H9 (cell line): Measurements from ENCODE around the gene IFNL2. TPM values are rescaled to one million over a fixed set of nuclear protein-coding genes. Genes with fewer than 3 reads are reported as not detected.

Source experiments
- DNase-seq: peaks from one replicate; pipeline ENCODE4 v3.0.0-alpha.2; 2017
- H2AFZ ChIP-seq: one replicate; pipeline ENCODE4 v1.6.1; 2013; ENCODE audit warnings: mild to moderate bottlenecking, low read length, control low read depth, moderate library complexity
- H2AK5ac ChIP-seq: 2 replicates; pipeline ENCODE4 v1.6.1; 2013; ENCODE audit warnings: low read length, control low read depth, mixed read lengths; ENCODE audit not compliant: insufficient read length
- H2BK120ac ChIP-seq: one replicate; pipeline ENCODE4 v1.6.1; 2013; ENCODE audit warnings: low read depth, mild to moderate bottlenecking, low read length, control low read depth, inconsistent platforms; ENCODE audit not compliant: poor library complexity, severe bottlenecking
- H2BK12ac ChIP-seq: 2 replicates; pipeline ENCODE4 v1.6.1; 2013; ENCODE audit warnings: low read length, control low read depth, mixed read lengths, low read depth; ENCODE audit not compliant: insufficient read length
- H2BK15ac ChIP-seq: 2 replicates; pipeline ENCODE4 v1.6.1; 2013; ENCODE audit warnings: low read depth, low read length, control low read depth
- H2BK20ac ChIP-seq: one replicate; pipeline ENCODE4 v1.6.1; 2013; ENCODE audit warnings: low read depth, mild to moderate bottlenecking, low read length, control low read depth, inconsistent platforms; ENCODE audit not compliant: poor library complexity, severe bottlenecking
- H2BK5ac ChIP-seq: 2 replicates; pipeline ENCODE4 v1.6.1; 2013; ENCODE audit warnings: low read length, control low read depth, mixed read lengths; ENCODE audit not compliant: insufficient read length
- H3K14ac ChIP-seq: 2 replicates; pipeline ENCODE4 v1.6.1; 2013; ENCODE audit warnings: low read length, control low read depth; ENCODE audit not compliant: insufficient read depth
- H3K18ac ChIP-seq: 2 replicates; pipeline ENCODE4 v1.6.1; 2013; ENCODE audit warnings: low read depth, mild to moderate bottlenecking, mixed read lengths, low read length, control low read depth; ENCODE audit not compliant: insufficient read length
- H3K23ac ChIP-seq: 2 replicates; pipeline ENCODE4 v1.6.1; 2013; ENCODE audit warnings: low read length, control low read depth, mixed read lengths, low read depth; ENCODE audit not compliant: insufficient read length
- H3K23me2 ChIP-seq: 2 replicates; pipeline ENCODE4 v1.6.1; 2013; ENCODE audit warnings: low read depth, mild to moderate bottlenecking, mixed read lengths, low read length, control low read depth; ENCODE audit not compliant: insufficient read length, poor library complexity, severe bottlenecking
- H3K27ac ChIP-seq: 2 replicates; pipeline ENCODE4 v1.5.1; 2013; ENCODE audit warnings: low read length, control low read depth, mixed read lengths, low read depth; ENCODE audit not compliant: insufficient read length
- H3K27me3 ChIP-seq: 2 replicates; pipeline ENCODE4 v1.6.1; 2013; ENCODE audit warnings: low read length, control low read depth, inconsistent platforms; ENCODE audit not compliant: insufficient read depth
- H3K4ac ChIP-seq: 2 replicates; pipeline ENCODE4 v1.6.1; 2013; ENCODE audit warnings: low read depth, mild to moderate bottlenecking, control low read depth, inconsistent platforms, low read length, moderate library complexity
- H3K4me1 ChIP-seq: 2 replicates; pipeline ENCODE4 v1.6.1; 2013; ENCODE audit warnings: low read length, control low read depth, inconsistent platforms; ENCODE audit not compliant: insufficient read depth
- H3K4me2 ChIP-seq: 2 replicates; pipeline ENCODE4 v1.6.1; 2013; ENCODE audit warnings: low read length, control low read depth, mixed read lengths; ENCODE audit not compliant: insufficient read length, insufficient read depth
- H3K56ac ChIP-seq: 2 replicates; pipeline ENCODE4 v1.6.1; 2013; ENCODE audit warnings: low read depth, mild to moderate bottlenecking, mixed read lengths, low read length, control low read depth; ENCODE audit not compliant: insufficient read length
- H3K79me1 ChIP-seq: 2 replicates; pipeline ENCODE4 v1.6.1; 2013; ENCODE audit warnings: low read depth, mild to moderate bottlenecking, moderate library complexity, low read length, control low read depth, inconsistent platforms; ENCODE audit not compliant: insufficient read depth, poor library complexity, severe bottlenecking
- H3K79me2 ChIP-seq: 2 replicates; pipeline ENCODE4 v1.6.1; 2013; ENCODE audit warnings: low read length, control low read depth, inconsistent platforms; ENCODE audit not compliant: insufficient read depth
- H3K9ac ChIP-seq: 2 replicates; pipeline ENCODE4 v1.6.1; 2013; ENCODE audit warnings: low read length, control low read depth, mixed read lengths; ENCODE audit not compliant: insufficient read length; ENCODE audit errors: extremely low read depth
- H3K9me3 ChIP-seq: one replicate; pipeline ENCODE4 v1.6.1; 2013; ENCODE audit warnings: low read depth, low read length, inconsistent platforms; ENCODE audit not compliant: control insufficient read depth
- H3T11ph ChIP-seq: one replicate; pipeline ENCODE4 v1.6.1; 2013; ENCODE audit warnings: mild to moderate bottlenecking, low read length, control low read depth, inconsistent platforms
- H4K20me1 ChIP-seq: one replicate; pipeline ENCODE4 v1.6.1; 2013; ENCODE audit not compliant: control insufficient read depth, insufficient read length, insufficient read depth
- H4K5ac ChIP-seq: 2 replicates; pipeline ENCODE4 v1.6.1; 2013; ENCODE audit warnings: low read depth, mild to moderate bottlenecking, mixed read lengths, low read length, control low read depth; ENCODE audit not compliant: insufficient read length
- H4K8ac ChIP-seq: replicated peaks from 2 replicates; pipeline ENCODE4 v1.6.1; 2013; ENCODE audit warnings: low read length, control low read depth, mixed read lengths, low read depth; ENCODE audit not compliant: insufficient read length
- H4K91ac ChIP-seq: 2 replicates; pipeline ENCODE4 v1.6.1; 2013; ENCODE audit warnings: low read depth, mild to moderate bottlenecking, moderate library complexity, mixed read lengths, low read length, control low read depth; ENCODE audit not compliant: insufficient read length
- H3K27ac Mint-ChIP-seq, 3 experiments: 2 replicates in 2 of 3; 3 replicates in 1 of 3; pipeline ENCODE4 v1.8.0; 2020 to 2021; ENCODE audit warnings: mixed read lengths in 3 of 3, mild to moderate bottlenecking in 1 of 3, moderate library complexity in 1 of 3
- H3K27me3 Mint-ChIP-seq: 2 replicates; pipeline ENCODE4 v1.8.0; 2021; ENCODE audit warnings: low read depth, mild to moderate bottlenecking, moderate library complexity, mixed read lengths
- H3K36me3 Mint-ChIP-seq, 3 experiments: 2 replicates in 2 of 3; 3 replicates in 1 of 3; pipeline ENCODE4 v1.8.0; 2020 to 2021; ENCODE audit warnings: low read depth in 3 of 3, mixed read lengths in 3 of 3; ENCODE audit not compliant: insufficient read depth in 1 of 3
- H3K4me1 Mint-ChIP-seq, 2 experiments: 2 replicates each; pipeline ENCODE4 v1.8.0; 2020; ENCODE audit warnings: mixed read lengths in 2 of 2
- H3K4me3 Mint-ChIP-seq, 2 experiments: 2 replicates in 1 of 2; 3 replicates in 1 of 2; pipeline ENCODE4 v1.8.0; 2020 to 2021; ENCODE audit warnings: mild to moderate bottlenecking in 2 of 2, mixed read lengths in 2 of 2, moderate library complexity in 1 of 2
- H3K9me3 Mint-ChIP-seq, 2 experiments: 2 replicates in 1 of 2; 3 replicates in 1 of 2; pipeline ENCODE4 v1.8.0; 2020; ENCODE audit warnings: mild to moderate bottlenecking in 2 of 2, mixed read lengths in 2 of 2, moderate library complexity in 1 of 2
- WGBS: extraction: QIAGEN DNeasy Blood & Tissue Kit; methylation state at CpG from one replicate; pipeline ENCODE4 v1.1.7; 2013; ENCODE audit warnings: missing lambda C conversion rate, low lambda C conversion rate, mixed read lengths; ENCODE audit not compliant: insufficient read length; ENCODE audit errors: extremely low coverage; 5-methylcytosine and 5-hydroxymethylcytosine counted together
- total RNA-seq: library from RNA; stranded (reverse); gene quantifications from 2 replicates; pipeline ENCODE4 v1.2.1, GENCODE V29; 2021
- TF ChIP-seq, protein P1 (sequence below): fragments of 200-600 bp; sonication (generic); conservative IDR thresholded peaks from 3 replicates; pipeline ENCODE4 v1.8.0; 2021; ENCODE audit warnings: antibody characterized with exemption, mild to moderate bottlenecking

The IFNL2 gene
- total RNA-seq, 1 experiment from 2014 or later: not detected

DNA sequence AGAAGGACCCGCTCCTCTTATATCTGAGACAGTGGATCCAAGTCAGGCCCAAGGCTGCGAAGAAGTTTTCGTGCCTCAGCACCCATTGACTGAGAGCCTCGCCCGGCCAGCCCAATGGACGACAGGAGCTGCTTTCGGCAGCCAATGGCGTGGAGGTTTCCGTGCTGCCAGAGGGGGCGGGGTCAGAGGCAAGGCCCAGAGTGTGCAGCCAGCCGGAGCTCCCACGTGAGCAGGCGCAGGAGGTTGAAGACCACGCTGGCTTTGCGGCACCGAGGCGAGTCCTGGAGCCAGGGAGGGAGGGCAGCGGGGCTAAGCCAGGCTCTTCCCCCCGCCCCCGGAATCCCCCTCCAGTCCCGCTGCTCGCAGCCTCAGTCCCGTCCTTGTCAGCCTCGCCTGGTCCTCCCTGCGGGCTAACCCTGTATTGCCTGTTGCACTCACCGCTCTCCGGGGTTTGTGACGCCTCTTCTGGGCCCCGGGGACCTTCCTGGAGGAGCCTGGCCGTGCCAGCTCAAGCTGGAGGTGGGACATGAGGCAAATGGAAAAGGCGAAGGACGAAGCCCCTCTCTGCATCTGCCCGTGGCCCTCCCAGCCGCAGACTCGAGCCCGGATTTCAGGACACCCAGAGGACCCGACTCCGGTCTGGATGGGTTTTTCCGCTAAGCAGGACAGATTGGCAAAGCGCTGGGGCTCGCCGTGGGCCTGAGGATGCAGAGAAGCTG, 21.1 kb upstream of the IFNL2 start:
- Histone ChIP-seq H3K4ac (no peak overlapping the region), H4K8ac (no peak overlapping the region), H2BK12ac (no peak overlapping the region), H2BK5ac (no peak overlapping the region), H3K27me3 (peaks cover 35% of the 10 kb centered on the region; the same call in 1 of the 2 replicates), H3K14ac (no peak overlapping the region; the same call in 1 of the 2 replicates), H4K91ac (no peak overlapping the region), H2BK15ac (no peak overlapping the region), H3K9me3 (no peaks in the 10 kb centered on the region), H3T11ph (no peak overlapping the region), H3K23me2 (peaks cover 9% of the 10 kb centered on the region), H2AFZ (no peak overlapping the region), H2AK5ac (no peak overlapping the region), H3K56ac (no peak overlapping the region), H3K9ac (no peak overlapping the region), H3K18ac (no peak overlapping the region), H3K4me1 (no peaks in the 10 kb centered on the region), H4K20me1 (no peaks in the 10 kb centered on the region), H3K4me2 (peak overlapping the region; percentile 23), H2BK20ac (no peak overlapping the region), H3K79me1 (no peaks in the 10 kb centered on the region), H3K79me2 (no peaks in the 10 kb centered on the region), H4K5ac (no peak overlapping the region), H2BK120ac (no peak overlapping the region), H3K27ac (no peak overlapping the region), H3K23ac (no peak overlapping the region)
- DNase-seq: peak; percentile 86
- Mint-ChIP-seq H3K4me1 (peaks cover 2 to 5% of the 10 kb centered on the region in 2 experiments; a peak in 2 of 4 replicates), H3K27me3 (peaks cover 83% of the 10 kb centered on the region), H3K4me3 (peak overlapping the region; percentile 34 to 75), H3K36me3 (no peaks in the 10 kb centered on the region), H3K9me3 (no peaks in the 10 kb centered on the region), H3K27ac (no peak overlapping the region)
- no CpG with 5 or more reads among the region's 42 CpGs for WGBS
- TF ChIP-seq, protein P1, sequence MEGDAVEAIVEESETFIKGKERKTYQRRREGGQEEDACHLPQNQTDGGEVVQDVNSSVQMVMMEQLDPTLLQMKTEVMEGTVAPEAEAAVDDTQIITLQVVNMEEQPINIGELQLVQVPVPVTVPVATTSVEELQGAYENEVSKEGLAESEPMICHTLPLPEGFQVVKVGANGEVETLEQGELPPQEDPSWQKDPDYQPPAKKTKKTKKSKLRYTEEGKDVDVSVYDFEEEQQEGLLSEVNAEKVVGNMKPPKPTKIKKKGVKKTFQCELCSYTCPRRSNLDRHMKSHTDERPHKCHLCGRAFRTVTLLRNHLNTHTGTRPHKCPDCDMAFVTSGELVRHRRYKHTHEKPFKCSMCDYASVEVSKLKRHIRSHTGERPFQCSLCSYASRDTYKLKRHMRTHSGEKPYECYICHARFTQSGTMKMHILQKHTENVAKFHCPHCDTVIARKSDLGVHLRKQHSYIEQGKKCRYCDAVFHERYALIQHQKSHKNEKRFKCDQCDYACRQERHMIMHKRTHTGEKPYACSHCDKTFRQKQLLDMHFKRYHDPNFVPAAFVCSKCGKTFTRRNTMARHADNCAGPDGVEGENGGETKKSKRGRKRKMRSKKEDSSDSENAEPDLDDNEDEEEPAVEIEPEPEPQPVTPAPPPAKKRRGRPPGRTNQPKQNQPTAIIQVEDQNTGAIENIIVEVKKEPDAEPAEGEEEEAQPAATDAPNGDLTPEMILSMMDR: no peak
